HG02884 (cell line): ENCODE results near the gene CSRNP2.
"Not testable (repeated sequence)": the region's sequence is repeated elsewhere in the genome, so short reads cannot be mapped to it uniquely, and the experiment has no call there.

Experiments used
- ATAC-seq: cut with Tn5 transposase; IDR thresholded peaks from one replicate; pipeline ENCODE4 v1.9.1; 2021; ENCODE audit warnings: mild to moderate bottlenecking, moderate library complexity; ENCODE audit not compliant: unreplicated experiment

Gene CSRNP2

GRCh38 chr12:51028126-51028812 lies 55.1 kb downstream of the CSRNP2 start:
- ATAC-seq = no peak

GRCh38 chr12:51027342-51027835 lies 56.0 kb downstream of the CSRNP2 start:
- ATAC-seq = no peak

GRCh38 chr12:51025836-51026638 lies 57.4 kb downstream of the CSRNP2 start, which contains the start of gene SLC11A2:
TSS of gene SLC11A2 (minus strand) at chr12:51026384. CDS start at chr12:51010728, 15,656 bp downstream.
- ATAC-seq = peak; percentile 83

- no peak for ATAC-seq
Observed at GRCh38 chr12:51025338-51025835, 58.0 kb downstream of the CSRNP2 start.

- no peak for ATAC-seq
Observed at GRCh38 chr12:51023625-51024382, 59.6 kb downstream of the CSRNP2 start.

GRCh38 chr12:51021694-51022093 lies 61.7 kb downstream of the CSRNP2 start:
- no peak for ATAC-seq

- no peak for ATAC-seq
Observed at GRCh38 chr12:51020448-51021182, 62.8 kb downstream of the CSRNP2 start.

GRCh38 chr12:51019927-51020326 lies 63.5 kb downstream of the CSRNP2 start:
- ATAC-seq = no peak

GRCh38 chr12:51018956-51019355 lies 64.4 kb downstream of the CSRNP2 start:
- ATAC-seq = no peak

GRCh38 chr12:51017452-51017851 lies 65.9 kb downstream of the CSRNP2 start:
- ATAC-seq = no peak

- ATAC-seq = not testable (repeated sequence)
Observed at GRCh38 chr12:51014467-51014866, 68.9 kb downstream of the CSRNP2 start.

GRCh38 chr12:51013441-51013840 lies 70.0 kb downstream of the CSRNP2 start:
- ATAC-seq = no peak

- no peak for ATAC-seq
Observed at GRCh38 chr12:51012570-51013236, 70.7 kb downstream of the CSRNP2 start.

GRCh38 chr12:51011955-51012354 lies 71.4 kb downstream of the CSRNP2 start:
- no peak for ATAC-seq
